PFSK-1 (cell line): ENCODE measurements around the gene BTBD9.

Source experiments
- FOXP2 ChIP-seq: optimal IDR thresholded peaks from 2 replicates; pipeline ENCODE3; 2011; ENCODE audit warnings: borderline replicate concordance, control low read depth, inconsistent platforms; ENCODE audit not compliant: insufficient read depth; ENCODE audit errors: extremely low read length, extremely low read depth
- POLR2AphosphoS5 ChIP-seq: IDR thresholded peaks from 2 replicates; pipeline ENCODE4 v1.6.1; 2012; ENCODE audit warnings: low read depth, mild to moderate bottlenecking, control low read depth, low read length, moderate library complexity
- SIN3A ChIP-seq: IDR thresholded peaks from 2 replicates; pipeline ENCODE4 v1.6.1; 2012; ENCODE audit warnings: mild to moderate bottlenecking, low read length, moderate library complexity, borderline replicate concordance; ENCODE audit not compliant: insufficient read depth
- TAF1 ChIP-seq: IDR thresholded peaks from 2 replicates; pipeline ENCODE4 v1.6.1; 2012; ENCODE audit warnings: low read length, control low read depth, borderline replicate concordance; ENCODE audit not compliant: insufficient read depth
- TF ChIP-seq, protein P1 (sequence below), 2 experiments: IDR thresholded peaks; 2 replicates each; pipeline versions ENCODE4 v1.6.1 to v1.8.0; 2011 to 2012; ENCODE audit warnings: low read depth in 2 of 2, low read length in 2 of 2, control low read depth in 1 of 2, inconsistent platforms in 1 of 2, mild to moderate bottlenecking in 1 of 2, moderate library complexity in 1 of 2; ENCODE audit not compliant: insufficient read depth in 1 of 2

DNA sequence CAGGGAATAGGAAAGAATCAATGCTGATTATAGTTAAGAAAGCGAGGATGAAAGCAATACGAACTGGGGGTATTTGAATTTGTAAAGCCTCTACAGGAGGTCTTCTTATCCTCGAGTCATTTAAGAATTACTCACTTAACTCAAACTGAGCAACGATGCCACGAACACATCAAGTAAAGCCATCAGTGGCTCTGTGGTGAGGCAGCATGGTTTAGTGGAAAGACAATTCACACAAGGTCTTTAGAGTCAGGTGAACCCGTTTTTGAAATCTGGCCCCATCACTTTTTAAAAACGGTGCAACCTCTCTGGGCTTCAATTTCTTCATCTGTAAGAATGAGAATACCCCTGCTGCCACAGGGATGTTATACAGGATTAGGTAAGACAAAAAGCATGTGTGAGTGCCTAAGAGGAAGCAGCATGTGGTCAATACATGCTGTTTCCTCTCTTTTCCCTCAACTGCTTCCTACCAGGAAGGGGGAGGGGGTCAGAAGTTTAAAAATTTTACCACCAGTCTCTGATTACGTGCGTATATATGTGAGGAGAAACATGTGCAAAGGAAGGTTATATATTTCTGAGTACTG, 162.0 kb downstream of the BTBD9 start:
- no peak for TF ChIP-seq POLR2AphosphoS5
- no peak for TF ChIP-seq TAF1
- TF ChIP-seq, protein P1, sequence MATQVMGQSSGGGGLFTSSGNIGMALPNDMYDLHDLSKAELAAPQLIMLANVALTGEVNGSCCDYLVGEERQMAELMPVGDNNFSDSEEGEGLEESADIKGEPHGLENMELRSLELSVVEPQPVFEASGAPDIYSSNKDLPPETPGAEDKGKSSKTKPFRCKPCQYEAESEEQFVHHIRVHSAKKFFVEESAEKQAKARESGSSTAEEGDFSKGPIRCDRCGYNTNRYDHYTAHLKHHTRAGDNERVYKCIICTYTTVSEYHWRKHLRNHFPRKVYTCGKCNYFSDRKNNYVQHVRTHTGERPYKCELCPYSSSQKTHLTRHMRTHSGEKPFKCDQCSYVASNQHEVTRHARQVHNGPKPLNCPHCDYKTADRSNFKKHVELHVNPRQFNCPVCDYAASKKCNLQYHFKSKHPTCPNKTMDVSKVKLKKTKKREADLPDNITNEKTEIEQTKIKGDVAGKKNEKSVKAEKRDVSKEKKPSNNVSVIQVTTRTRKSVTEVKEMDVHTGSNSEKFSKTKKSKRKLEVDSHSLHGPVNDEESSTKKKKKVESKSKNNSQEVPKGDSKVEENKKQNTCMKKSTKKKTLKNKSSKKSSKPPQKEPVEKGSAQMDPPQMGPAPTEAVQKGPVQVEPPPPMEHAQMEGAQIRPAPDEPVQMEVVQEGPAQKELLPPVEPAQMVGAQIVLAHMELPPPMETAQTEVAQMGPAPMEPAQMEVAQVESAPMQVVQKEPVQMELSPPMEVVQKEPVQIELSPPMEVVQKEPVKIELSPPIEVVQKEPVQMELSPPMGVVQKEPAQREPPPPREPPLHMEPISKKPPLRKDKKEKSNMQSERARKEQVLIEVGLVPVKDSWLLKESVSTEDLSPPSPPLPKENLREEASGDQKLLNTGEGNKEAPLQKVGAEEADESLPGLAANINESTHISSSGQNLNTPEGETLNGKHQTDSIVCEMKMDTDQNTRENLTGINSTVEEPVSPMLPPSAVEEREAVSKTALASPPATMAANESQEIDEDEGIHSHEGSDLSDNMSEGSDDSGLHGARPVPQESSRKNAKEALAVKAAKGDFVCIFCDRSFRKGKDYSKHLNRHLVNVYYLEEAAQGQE (IDR thresholded peaks at IDR 0.05; ENCODE audit: insufficient read depth in 1 of 2, low read depth in 2 of 2, low read length in 2 of 2), result no peak
- no peak for TF ChIP-seq SIN3A
- no peak for TF ChIP-seq FOXP2
